Activated naive CD4-positive, alpha-beta T cell treated with anti-CD3 and anti-CD28 coated beads, Interleukin-2, amount 10 ng/mL, durations not matched to agents 7 days and 5 days (primary cell): Measurements from ENCODE around the gene MRPL17.

Experiments
- CTCF ChIA-PET: fragments of 350-600 bp; sonication (Branson Sonifier 250); formaldehyde crosslinking; loops from one replicate; lab custom pipeline; 2021; ENCODE audit warnings: antibody characterized with exemption; lab: Charles Lee
- DNase-seq: peaks from one replicate; pipeline ENCODE4 v3.0.0-alpha.2; 2020
- H3K27ac Mint-ChIP-seq: one replicate; pipeline ENCODE4 v1.8.0; 2021; ENCODE audit warnings: mild to moderate bottlenecking, moderate library complexity, mixed read lengths
- H3K27me3 Mint-ChIP-seq: one replicate; pipeline ENCODE4 v1.8.0; 2021; ENCODE audit warnings: mild to moderate bottlenecking, mixed read lengths
- H3K36me3 Mint-ChIP-seq: one replicate; pipeline ENCODE4 v1.8.0; 2021; ENCODE audit warnings: mixed read lengths
- H3K4me1 Mint-ChIP-seq: one replicate; pipeline ENCODE4 v1.8.0; 2021; ENCODE audit warnings: mixed read lengths
- H3K4me3 Mint-ChIP-seq: one replicate; pipeline ENCODE4 v1.8.0; 2021; ENCODE audit warnings: mild to moderate bottlenecking, moderate library complexity, mixed read lengths
- H3K9me3 Mint-ChIP-seq: one replicate; pipeline ENCODE4 v1.8.0; 2021; ENCODE audit warnings: mixed read lengths

MRPL17 gene

GRCh38 chr11:6673523-6674218 is 9.5 kb downstream of the MRPL17 start:
- Mint-ChIP-seq H3K4me3 (no peak overlapping the region), H3K27me3 (no peaks in the 10 kb centered on the region), H3K36me3 (peaks cover 12% of the 10 kb centered on the region), H3K27ac (peak overlapping the region; percentile 57), H3K9me3 (no peaks in the 10 kb centered on the region), H3K4me1 (peaks cover 53% of the 10 kb centered on the region)
- no peak for DNase-seq
- CTCF ChIA-PET = interaction anchor here (0.8 to 3.4 kb wide), 5 partner anchors 8 to 69 kb away, joined by 3 to 16 read pairs (median 4); partner anchors contain the start of gene MRPL17

- Mint-ChIP-seq H3K4me1 (peaks cover 70% of the 10 kb centered on the region), H3K36me3 (peaks cover 12% of the 10 kb centered on the region), H3K27me3 (no peaks in the 10 kb centered on the region), H3K27ac (no peak overlapping the region), H3K9me3 (no peaks in the 10 kb centered on the region), H3K4me3 (no peak overlapping the region)
- CTCF ChIA-PET = interaction anchor here (1.1 to 3.4 kb wide), 5 partner anchors 10 to 68 kb away, joined by 3 to 16 read pairs (median 4); partner anchors contain the start of genes MRPL17 and TAF10
- no peak for DNase-seq
Observed at GRCh38 chr11:6671991-6672390, 11.1 kb downstream of the MRPL17 start.

GRCh38 chr11:6670202-6670830 is 12.8 kb downstream of the MRPL17 start:
- H3K27ac Mint-ChIP-seq = peak overlapping the region; percentile 3
- H3K4me3 Mint-ChIP-seq = no peak overlapping the region
- H3K36me3 Mint-ChIP-seq = peaks cover 12% of the 10 kb centered on the region
- peaks cover 79% of the 10 kb centered on the region for H3K4me1 Mint-ChIP-seq
- CTCF ChIA-PET = interaction anchor here (0.8 kb wide), 1 partner anchor 18 kb away, joined by 3 read pairs; no protein-coding TSS in a partner anchor
- peaks cover 5% of the 10 kb centered on the region for H3K27me3 Mint-ChIP-seq
- no peak for DNase-seq
- H3K9me3 Mint-ChIP-seq = no peaks in the 10 kb centered on the region

DNA sequence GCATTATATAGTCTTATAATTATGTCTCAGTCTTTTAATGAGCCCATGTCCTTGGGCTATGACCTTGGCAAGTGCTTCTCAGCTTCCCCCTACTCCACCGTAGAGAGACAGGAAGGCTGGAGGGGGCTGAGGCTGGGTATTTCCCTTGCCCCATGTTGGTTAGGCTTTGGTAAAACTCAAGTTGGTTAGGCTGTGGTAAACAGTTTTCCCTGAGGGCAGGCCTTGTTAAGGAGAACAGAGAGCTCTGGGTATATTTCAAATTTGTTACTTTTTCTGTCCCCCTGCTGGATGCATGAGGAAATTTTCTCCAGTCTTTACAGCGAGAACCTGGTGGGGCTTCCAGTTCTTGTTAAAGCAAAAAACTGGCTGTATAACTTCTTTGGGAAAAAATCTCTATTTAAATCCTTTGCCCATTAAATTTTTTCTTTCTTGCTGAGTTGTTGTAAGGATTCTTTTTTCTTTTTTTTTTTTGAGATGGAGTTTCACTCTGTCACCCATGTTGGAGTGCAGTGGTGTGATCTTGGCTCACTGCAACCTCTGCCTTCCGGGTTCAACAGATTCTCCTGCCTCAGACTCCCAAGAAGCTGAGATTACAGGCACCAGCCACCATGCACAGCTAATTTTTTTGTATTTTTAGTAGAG is 15.3 kb downstream of the MRPL17 start:
- H3K36me3 Mint-ChIP-seq = peaks cover 7% of the 10 kb centered on the region
- H3K27me3 Mint-ChIP-seq = peaks cover 16% of the 10 kb centered on the region
- peak; percentile 35 for DNase-seq

DNA sequence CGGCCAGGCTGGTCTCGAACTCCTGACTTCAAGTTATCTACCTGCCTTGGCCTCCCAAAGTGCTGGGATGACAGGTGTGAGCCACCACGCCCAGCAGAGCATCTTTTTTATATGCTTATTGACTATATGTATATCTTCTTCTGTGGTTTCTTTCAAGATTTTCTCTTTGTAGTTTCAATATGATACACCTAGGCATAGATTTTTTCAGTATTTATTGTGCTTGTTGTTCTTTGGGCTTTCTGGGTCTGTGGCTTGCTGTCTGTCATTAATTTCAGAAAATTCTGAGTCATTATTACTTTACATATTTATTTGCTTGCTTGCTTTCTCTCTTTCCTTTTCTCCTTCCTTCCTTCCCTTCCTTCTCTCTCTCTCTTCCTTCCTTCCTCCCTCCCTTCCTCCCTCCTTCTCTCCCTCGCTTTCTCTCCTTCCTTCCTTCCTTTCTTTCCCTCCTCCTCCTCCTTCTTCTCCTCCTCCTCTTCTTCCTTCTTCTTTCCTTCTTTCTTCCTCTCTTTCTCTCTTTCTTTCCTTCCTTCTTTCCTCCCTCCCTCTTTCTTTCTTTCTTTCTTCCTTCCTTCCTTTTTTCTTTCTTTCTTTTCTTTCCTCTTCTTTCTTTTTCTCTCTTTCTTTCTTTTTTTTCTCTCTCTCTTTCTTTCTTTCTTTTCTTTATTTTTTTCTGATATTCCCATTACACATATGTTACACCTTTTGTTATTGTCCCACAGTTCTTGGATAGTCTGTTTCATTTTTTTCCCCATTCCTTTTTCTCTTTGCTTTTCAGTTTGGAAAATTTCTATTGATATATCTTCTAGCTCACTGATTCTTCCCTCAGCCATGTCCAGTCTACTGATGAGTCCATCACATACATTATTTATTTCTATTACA is 16.6 kb downstream of the MRPL17 start:
- no peak for DNase-seq
- no peak overlapping the region for H3K4me3 Mint-ChIP-seq
- H3K27ac Mint-ChIP-seq = peak overlapping the region; percentile 30
- H3K27me3 Mint-ChIP-seq = peaks cover 16% of the 10 kb centered on the region
- peaks cover 4% of the 10 kb centered on the region for H3K36me3 Mint-ChIP-seq
- CTCF ChIA-PET = interaction anchor here (0.7 to 3.0 kb wide), 8 partner anchors 8 to 142 kb away, joined by 3 to 22 read pairs (median 5); partner anchors contain the start of gene ILK
- H3K9me3 Mint-ChIP-seq = no peaks in the 10 kb centered on the region
- peaks cover 48% of the 10 kb centered on the region for H3K4me1 Mint-ChIP-seq

More for the DNA sequence above, 15.3 kb downstream of the MRPL17 start:
- CTCF ChIA-PET = interaction anchor here (0.6 to 3.0 kb wide), 22 partner anchors 9 to 294 kb away, joined by 3 to 22 read pairs (median 3); partner anchors contain the start of genes ILK and TPP1
- Mint-ChIP-seq H3K4me1 (peaks cover 61% of the 10 kb centered on the region), H3K4me3 (no peak overlapping the region), H3K27ac (peak overlapping the region; percentile 40), H3K9me3 (no peaks in the 10 kb centered on the region)

GRCh38 chr11:6664551-6664950 is 18.6 kb downstream of the MRPL17 start:
- Mint-ChIP-seq H3K36me3 (no peaks in the 10 kb centered on the region), H3K4me1 (peaks cover 29% of the 10 kb centered on the region)
- CTCF ChIA-PET = interaction anchor here (1.2 kb wide), 1 partner anchor 60 kb away, joined by 3 read pairs; no protein-coding TSS in a partner anchor

GRCh38 chr11:6663794-6664469 is 19.2 kb downstream of the MRPL17 start:
- DNase-seq = no peak
- no peak overlapping the region for H3K4me3 Mint-ChIP-seq
- H3K9me3 Mint-ChIP-seq = no peaks in the 10 kb centered on the region
- peaks cover 29% of the 10 kb centered on the region for H3K4me1 Mint-ChIP-seq
- peaks cover 16% of the 10 kb centered on the region for H3K27me3 Mint-ChIP-seq
- no peaks in the 10 kb centered on the region for H3K36me3 Mint-ChIP-seq
- H3K27ac Mint-ChIP-seq = no peak overlapping the region
- CTCF ChIA-PET = interaction anchor here (1.2 kb wide), 1 partner anchor 60 kb away, joined by 3 read pairs; no protein-coding TSS in a partner anchor

More at GRCh38 chr11:6664551-6664950, 18.6 kb downstream of the MRPL17 start:
- Mint-ChIP-seq H3K27ac (no peak overlapping the region), H3K4me3 (no peak overlapping the region), H3K27me3 (peaks cover 16% of the 10 kb centered on the region), H3K9me3 (no peaks in the 10 kb centered on the region)
- no peak for DNase-seq

GRCh38 chr11:6660712-6661111 is 22.4 kb downstream of the MRPL17 start:
- Mint-ChIP-seq H3K36me3 (no peaks in the 10 kb centered on the region), H3K9me3 (no peaks in the 10 kb centered on the region), H3K4me1 (peaks cover 9% of the 10 kb centered on the region), H3K27me3 (peaks cover 26% of the 10 kb centered on the region), H3K4me3 (no peak overlapping the region), H3K27ac (no peak overlapping the region)
- DNase-seq = no peak
- CTCF ChIA-PET = interaction anchor here (1.6 kb wide), 1 partner anchor 23 kb away, joined by 3 read pairs; the partner anchor contains the start of gene MRPL17

- Mint-ChIP-seq H3K4me1 (peaks cover 6% of the 10 kb centered on the region), H3K27me3 (peaks cover 20% of the 10 kb centered on the region), H3K4me3 (no peak overlapping the region), H3K27ac (no peak overlapping the region), H3K36me3 (no peaks in the 10 kb centered on the region), H3K9me3 (no peaks in the 10 kb centered on the region)
- CTCF ChIA-PET = interaction anchor here (1.2 kb wide), 1 partner anchor 9 kb away, joined by 5 read pairs; no protein-coding TSS in a partner anchor
- DNase-seq = no peak
Observed at GRCh38 chr11:6658647-6659046, 24.5 kb downstream of the MRPL17 start.

GRCh38 chr11:6657346-6657745 is 25.8 kb downstream of the MRPL17 start:
- Mint-ChIP-seq H3K4me3 (no peak overlapping the region), H3K36me3 (no peaks in the 10 kb centered on the region), H3K27ac (no peak overlapping the region), H3K9me3 (no peaks in the 10 kb centered on the region), H3K27me3 (peaks cover 16% of the 10 kb centered on the region), H3K4me1 (peaks cover 5% of the 10 kb centered on the region)
- CTCF ChIA-PET = interaction anchor here (1.1 to 1.6 kb wide), 4 partner anchors 10 to 127 kb away, joined by 4 to 5 read pairs (median 4); partner anchors contain the start of gene TPP1
- DNase-seq = no peak

- peaks cover 5% of the 10 kb centered on the region for H3K4me1 Mint-ChIP-seq
Observed at GRCh38 chr11:6656936-6657335, 26.2 kb downstream of the MRPL17 start.

DNA sequence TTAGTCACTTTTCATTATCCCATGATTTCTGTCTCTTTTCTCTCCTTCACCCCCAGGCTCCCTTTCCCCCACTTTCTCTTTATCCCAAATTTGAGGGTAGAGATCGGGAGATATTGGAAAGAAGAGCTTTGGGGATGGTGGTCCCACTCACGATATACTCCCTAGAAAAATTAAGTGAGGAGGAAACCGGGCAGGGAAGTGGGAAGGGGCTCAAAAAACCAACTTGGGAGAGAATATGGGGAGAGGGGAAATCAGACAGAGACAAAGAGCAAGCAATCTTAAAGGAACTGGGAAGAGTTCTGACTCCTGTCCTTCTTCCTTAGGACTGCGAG is 26.6 kb downstream of the MRPL17 start:
- no peak for DNase-seq
- peak overlapping the region; percentile 59 for H3K4me3 Mint-ChIP-seq
- H3K36me3 Mint-ChIP-seq = no peaks in the 10 kb centered on the region
- H3K27me3 Mint-ChIP-seq = peaks cover 16% of the 10 kb centered on the region
- H3K27ac Mint-ChIP-seq = no peak overlapping the region
- peaks cover 5% of the 10 kb centered on the region for H3K4me1 Mint-ChIP-seq
- no peaks in the 10 kb centered on the region for H3K9me3 Mint-ChIP-seq
- CTCF ChIA-PET = interaction anchor here (1.4 to 1.6 kb wide), 2 partner anchors 9 to 126 kb away, joined by 4 to 5 read pairs; no protein-coding TSS in a partner anchor

More at GRCh38 chr11:6656936-6657335, 26.2 kb downstream of the MRPL17 start:
- Mint-ChIP-seq H3K9me3 (no peaks in the 10 kb centered on the region), H3K36me3 (no peaks in the 10 kb centered on the region), H3K27me3 (peaks cover 16% of the 10 kb centered on the region), H3K27ac (no peak overlapping the region), H3K4me3 (peak overlapping the region; percentile 17)
- DNase-seq = no peak
- CTCF ChIA-PET = interaction anchor here (1.1 to 1.6 kb wide), 4 partner anchors 10 to 126 kb away, joined by 4 to 5 read pairs (median 4); partner anchors contain the start of gene TPP1
